GM12873 (cell line): ENCODE data around the gene CFDP1.

ENCODE experiments used
- TF ChIP-seq, protein P1 (sequence below): IDR thresholded peaks from 2 replicates; pipeline ENCODE4 v1.5.1; 2012; ENCODE audit warnings: low read depth, mild to moderate bottlenecking, moderate library complexity, low read length, control low read depth; ENCODE audit not compliant: insufficient read depth; ENCODE audit errors: missing control alignments

The CFDP1 gene

DNA sequence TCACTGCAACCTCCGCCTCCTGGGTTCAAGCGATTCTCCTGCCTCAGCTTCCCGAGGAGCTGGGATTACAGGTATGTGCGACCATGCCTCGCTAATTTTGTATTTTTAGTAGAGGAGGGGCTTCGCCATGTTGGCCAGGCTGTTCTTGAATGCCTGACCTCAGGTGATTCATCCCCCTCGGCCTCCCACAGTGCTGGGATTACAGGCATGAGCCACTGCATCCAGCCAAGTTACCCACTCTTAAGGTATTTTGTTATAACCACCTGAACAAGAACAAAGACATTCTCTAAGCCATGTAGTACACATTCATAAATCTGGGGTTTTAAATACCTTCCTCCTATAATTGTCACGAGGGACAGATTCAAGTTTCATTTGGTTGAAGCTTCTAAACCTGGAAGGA lies 43.5 kb upstream of the CFDP1 start:
- TF ChIP-seq, protein P1, sequence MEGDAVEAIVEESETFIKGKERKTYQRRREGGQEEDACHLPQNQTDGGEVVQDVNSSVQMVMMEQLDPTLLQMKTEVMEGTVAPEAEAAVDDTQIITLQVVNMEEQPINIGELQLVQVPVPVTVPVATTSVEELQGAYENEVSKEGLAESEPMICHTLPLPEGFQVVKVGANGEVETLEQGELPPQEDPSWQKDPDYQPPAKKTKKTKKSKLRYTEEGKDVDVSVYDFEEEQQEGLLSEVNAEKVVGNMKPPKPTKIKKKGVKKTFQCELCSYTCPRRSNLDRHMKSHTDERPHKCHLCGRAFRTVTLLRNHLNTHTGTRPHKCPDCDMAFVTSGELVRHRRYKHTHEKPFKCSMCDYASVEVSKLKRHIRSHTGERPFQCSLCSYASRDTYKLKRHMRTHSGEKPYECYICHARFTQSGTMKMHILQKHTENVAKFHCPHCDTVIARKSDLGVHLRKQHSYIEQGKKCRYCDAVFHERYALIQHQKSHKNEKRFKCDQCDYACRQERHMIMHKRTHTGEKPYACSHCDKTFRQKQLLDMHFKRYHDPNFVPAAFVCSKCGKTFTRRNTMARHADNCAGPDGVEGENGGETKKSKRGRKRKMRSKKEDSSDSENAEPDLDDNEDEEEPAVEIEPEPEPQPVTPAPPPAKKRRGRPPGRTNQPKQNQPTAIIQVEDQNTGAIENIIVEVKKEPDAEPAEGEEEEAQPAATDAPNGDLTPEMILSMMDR, result no peak

DNA sequence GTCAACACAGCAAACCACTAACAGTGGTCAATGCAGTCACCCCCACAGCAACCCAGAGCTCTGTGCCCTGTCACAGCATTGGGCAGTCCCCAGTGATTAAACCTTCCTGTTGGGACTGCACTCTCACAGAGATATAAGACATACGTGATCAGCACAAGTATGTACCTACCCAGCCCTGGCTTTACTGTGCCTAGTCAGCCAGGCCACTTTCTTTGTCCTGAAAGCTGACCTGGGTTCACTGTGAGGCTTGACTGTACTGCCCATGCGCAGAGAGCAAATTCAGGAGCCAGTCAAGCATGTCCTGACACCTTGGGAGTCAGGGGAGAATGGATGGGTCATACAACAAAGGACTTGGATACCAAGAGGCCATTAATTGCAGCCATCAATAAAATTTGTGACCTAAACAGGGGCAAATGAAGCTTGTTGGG lies 42.1 kb upstream of the CFDP1 start:
- TF ChIP-seq, protein P1, result no peak

DNA sequence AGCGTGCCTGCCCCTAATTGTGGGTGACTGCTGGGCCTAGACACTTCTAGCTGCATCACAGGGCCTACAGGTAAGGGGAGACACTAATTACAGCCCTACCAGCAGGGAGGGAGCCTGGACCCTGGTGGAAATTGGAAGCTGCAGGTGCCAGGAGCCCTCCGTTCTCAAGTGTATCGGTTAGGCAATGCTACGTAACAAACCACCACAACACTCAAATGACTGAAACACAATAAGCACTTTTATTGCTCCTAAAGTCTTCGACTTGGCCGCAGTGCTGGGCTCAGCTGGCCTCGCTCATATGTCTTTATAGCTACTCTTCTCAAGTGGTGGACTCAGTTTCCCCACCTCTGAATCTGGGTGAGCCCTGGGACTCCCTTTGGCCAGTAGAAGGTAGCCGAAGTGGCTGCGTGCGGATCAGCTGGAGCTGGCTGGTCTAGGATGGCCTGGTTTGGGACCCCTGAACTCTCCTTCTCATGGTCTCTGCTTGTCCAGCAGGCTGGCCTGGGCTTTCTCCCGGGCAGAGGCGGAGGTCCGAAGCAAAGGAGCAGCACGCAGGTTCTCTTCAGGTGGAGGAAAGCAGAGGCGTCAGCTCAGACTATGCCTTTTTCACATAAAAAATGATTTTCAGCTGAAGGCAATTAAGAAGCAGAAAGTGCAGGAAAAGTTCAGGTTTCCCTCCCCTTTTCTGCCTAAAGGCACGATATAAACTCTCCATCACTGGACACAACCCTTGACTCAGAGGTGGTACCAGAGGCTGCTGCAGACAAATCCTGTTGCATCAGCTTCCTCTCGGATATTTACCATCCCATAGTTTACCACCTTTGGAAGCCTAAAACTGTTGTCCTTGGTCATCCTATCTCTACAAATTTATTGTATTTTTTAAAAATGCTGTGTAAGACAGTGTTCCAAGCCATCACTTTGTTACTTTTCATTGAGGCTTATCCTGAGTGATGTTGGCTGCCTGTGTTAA lies 39.9 kb upstream of the CFDP1 start:
- TF ChIP-seq, protein P1, result no peak

DNA sequence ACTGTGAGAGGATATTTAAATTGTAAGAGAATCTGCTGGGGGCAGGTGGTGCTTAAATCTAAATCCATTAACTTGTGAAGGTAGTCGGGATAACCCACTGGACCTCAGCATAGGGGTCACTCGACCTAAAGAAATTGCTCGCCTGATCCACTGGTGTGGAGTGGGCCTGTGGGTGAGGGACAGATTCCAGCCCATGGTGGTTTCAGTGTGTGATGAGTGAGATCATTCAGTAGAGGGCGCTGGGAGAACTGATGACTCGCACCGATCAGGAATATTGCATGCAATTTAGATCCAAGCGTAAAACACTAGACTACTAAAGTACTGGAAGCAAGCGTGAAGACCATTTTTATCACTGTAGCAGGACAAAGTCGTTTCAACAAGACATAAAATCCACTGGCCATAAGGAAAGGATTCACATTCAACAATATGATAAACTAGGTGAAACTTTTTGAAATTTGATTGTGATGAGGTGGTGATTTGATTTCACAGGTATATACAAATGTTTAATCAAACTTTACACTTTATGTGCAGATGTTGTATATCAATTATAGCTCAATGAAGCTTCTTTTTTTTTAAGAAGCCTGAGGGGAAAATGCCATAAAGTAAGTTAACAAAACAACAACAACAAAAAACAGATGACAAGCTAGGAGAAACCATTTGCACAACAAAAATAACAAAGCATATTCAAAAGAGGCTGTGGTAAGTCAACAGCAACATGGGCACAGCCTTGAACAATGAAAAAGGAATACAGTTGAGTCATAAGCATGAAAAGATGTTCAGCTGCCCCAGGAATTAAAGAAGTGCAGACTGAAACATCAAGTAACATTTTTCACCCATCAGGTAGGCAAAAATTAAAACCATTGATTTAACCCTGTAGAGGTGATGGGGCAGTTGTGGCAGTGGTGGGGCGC lies 38.7 kb upstream of the CFDP1 start:
- TF ChIP-seq, protein P1, result peak; percentile 85

DNA sequence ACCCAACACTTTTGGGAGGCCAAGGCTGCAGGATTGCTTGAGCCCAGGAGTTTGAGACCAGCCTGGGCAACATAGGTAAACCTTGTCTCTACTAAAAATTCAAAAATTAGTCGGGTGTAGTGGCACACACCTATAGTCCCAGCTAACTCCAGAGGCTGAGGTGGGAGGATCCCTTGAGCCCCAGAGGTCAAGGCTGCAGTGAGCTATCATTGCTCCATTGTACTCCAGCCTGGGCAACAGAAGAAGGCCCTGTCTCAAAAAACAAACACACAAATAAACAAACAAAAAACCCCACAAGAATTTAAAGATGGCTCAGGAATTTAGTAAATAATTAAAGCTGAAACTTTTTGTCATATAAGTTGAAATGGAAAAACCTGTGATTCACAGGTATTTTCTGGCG lies 33.5 kb upstream of the CFDP1 start:
- TF ChIP-seq, protein P1, result no peak

DNA sequence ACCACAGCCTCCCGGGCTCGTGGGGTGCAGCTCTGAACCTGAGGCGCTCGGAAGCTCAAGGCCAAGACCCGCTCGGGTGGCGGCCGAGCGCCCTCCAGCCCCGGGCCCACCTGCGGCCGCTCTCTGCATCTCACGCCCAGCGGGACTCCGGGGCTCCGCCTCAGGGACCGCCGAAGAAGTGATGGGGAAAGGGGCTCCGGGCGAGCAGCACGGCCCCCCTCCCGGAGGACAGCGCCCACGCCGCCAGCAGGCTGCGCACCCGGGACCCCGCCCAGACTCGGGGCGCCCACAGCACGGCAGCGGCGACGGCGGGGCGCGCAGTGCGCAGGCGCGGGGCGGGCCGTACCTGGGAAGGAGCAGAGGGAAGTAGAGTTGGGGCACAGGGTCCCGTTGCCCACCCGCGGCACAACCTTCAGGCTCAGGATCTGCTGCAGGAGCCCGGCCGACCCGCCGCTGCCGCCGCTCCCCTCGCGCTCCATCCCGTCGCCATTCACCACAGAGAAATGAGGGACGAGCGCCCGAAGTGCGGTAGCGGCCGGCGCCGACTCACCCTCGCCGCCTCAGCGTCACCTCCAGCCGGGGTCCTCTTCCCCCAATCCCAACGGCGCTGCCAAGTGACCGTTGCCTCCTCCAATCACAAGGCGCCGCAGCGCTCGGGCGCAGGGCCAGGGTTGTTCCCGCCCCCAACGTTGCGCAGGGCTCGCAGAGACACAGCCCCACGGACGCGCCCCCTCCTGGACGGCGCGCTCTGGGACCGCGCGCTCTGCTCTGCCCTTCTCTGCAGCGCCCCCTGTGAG lies 31.0 kb upstream of the CFDP1 start, which contains the start of gene TMEM170A:
Gene TMEM170A, minus strand, starts transcription at position 568 of the 797 bp plus-strand sequence. Its CDS starts 89 bp downstream, at position 479.
- TF ChIP-seq, protein P1, result peak; percentile 100

DNA sequence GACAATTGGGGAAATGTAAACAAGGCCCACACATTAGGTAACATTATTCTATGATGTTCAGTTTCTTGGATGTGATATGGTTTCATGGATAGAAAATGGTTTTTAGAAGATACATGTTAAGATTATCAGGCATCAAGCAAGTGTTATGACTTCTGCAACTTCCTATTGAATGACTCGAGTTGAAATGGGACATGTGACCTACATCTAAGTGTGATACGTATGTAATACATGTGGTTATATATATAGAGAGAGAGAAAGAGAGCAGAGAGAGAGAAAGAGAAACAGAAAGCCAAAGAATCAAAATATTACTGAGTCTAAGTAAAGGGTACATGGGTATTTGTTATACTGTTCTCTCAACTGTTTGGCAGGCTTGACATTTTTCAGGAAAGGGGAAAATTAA lies 29.5 kb upstream of the CFDP1 start:
- TF ChIP-seq, protein P1, result no peak
